ENCODE measurements around the gene CNEP1R1.
"Not testable (repeated sequence)": the region's sequence is repeated elsewhere in the genome, so short reads cannot be mapped to it uniquely, and the experiment has no call there.

CNEP1R1 gene

GRCh38 chr16:50024684-50025536, at the start of gene CNEP1R1:
CNEP1R1 (plus strand) TSS chr16:50025225; CDS start chr16:50025316, 91 bp downstream.
- DNase-seq = peak; percentile 96

GRCh38 chr16:49977427-49977826, 47.6 kb upstream of the CNEP1R1 start:
- DNase-seq = no peak

- DNase-seq = no peak
Observed at GRCh38 chr16:49978569-49979326, 46.3 kb upstream of the CNEP1R1 start.

GRCh38 chr16:49980166-49980565, 44.9 kb upstream of the CNEP1R1 start:
- no peak for DNase-seq

GRCh38 chr16:49986351-49987124, 38.5 kb upstream of the CNEP1R1 start:
- DNase-seq = no peak

GRCh38 chr16:49987381-49987780, 37.6 kb upstream of the CNEP1R1 start:
- DNase-seq = no peak

- DNase-seq = no peak
Observed at GRCh38 chr16:49992825-49993224, 32.2 kb upstream of the CNEP1R1 start.

GRCh38 chr16:49993579-49993978, 31.4 kb upstream of the CNEP1R1 start:
- no peak for DNase-seq

GRCh38 chr16:49994006-49994405, 31.0 kb upstream of the CNEP1R1 start:
- DNase-seq = no peak

- no peak for DNase-seq
Observed at GRCh38 chr16:49995720-49996119, 29.3 kb upstream of the CNEP1R1 start.

- DNase-seq = no peak
Observed at GRCh38 chr16:49997721-49998251, 27.2 kb upstream of the CNEP1R1 start.

GRCh38 chr16:49998991-49999390, 26.0 kb upstream of the CNEP1R1 start:
- no peak for DNase-seq

GRCh38 chr16:50001144-50001543, 23.9 kb upstream of the CNEP1R1 start:
- DNase-seq = no peak

- no peak for DNase-seq
Observed at GRCh38 chr16:50002190-50002589, 22.8 kb upstream of the CNEP1R1 start.

GRCh38 chr16:50004239-50004638, 20.8 kb upstream of the CNEP1R1 start:
- no peak for DNase-seq

- no peak for DNase-seq
Observed at GRCh38 chr16:50006964-50007363, 18.1 kb upstream of the CNEP1R1 start.

GRCh38 chr16:50007744-50008143, 17.3 kb upstream of the CNEP1R1 start:
- DNase-seq = no peak

GRCh38 chr16:50010212-50010611, 14.8 kb upstream of the CNEP1R1 start:
- DNase-seq = no peak

- no peak for DNase-seq
Observed at GRCh38 chr16:50011707-50012106, 13.3 kb upstream of the CNEP1R1 start.

- DNase-seq = no peak
Observed at GRCh38 chr16:50012182-50012581, 12.8 kb upstream of the CNEP1R1 start.

GRCh38 chr16:50014211-50014610, 10.8 kb upstream of the CNEP1R1 start:
- not testable (repeated sequence) for DNase-seq

GRCh38 chr16:50015631-50016030, 9.4 kb upstream of the CNEP1R1 start:
- no peak for DNase-seq

GRCh38 chr16:50017553-50017952, 7.5 kb upstream of the CNEP1R1 start:
- no peak for DNase-seq

All from HCEC 1CT (cell line).